ENCODE measurements around the gene ZFPM1.

The ZFPM1 gene

DNA sequence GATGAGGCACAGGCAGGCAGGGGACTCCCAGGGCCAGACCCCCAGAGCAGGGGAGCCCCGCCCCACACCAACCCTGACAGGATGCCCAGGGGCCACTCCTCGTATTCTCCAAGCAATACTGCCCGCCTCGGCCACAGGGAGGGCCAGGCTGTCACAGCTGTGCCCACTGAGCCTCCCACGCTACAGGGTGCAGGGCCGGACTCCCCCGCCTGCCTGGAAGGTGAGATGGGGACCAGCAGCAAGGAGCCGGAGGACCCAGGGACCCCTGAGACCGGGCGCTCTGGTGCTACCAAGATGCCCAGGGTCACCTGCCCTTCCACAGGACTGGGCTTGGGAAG, 18.8 kb upstream of the ZFPM1 start:
- Mint-ChIP-seq H3K27ac (no peak overlapping the region), H3K4me1 (ENCODE audit: low read depth) (peaks cover 35% of the 10 kb centered on the region), H3K36me3 (ENCODE audit: low read depth) (no peaks in the 10 kb centered on the region), H3K27me3 (peaks cover 58% of the 10 kb centered on the region), H3K4me3 (no peak overlapping the region), H3K9me3 (no peaks in the 10 kb centered on the region)
- intact Hi-C loops (cut with micrococcal nuclease) = no loop called here

DNA sequence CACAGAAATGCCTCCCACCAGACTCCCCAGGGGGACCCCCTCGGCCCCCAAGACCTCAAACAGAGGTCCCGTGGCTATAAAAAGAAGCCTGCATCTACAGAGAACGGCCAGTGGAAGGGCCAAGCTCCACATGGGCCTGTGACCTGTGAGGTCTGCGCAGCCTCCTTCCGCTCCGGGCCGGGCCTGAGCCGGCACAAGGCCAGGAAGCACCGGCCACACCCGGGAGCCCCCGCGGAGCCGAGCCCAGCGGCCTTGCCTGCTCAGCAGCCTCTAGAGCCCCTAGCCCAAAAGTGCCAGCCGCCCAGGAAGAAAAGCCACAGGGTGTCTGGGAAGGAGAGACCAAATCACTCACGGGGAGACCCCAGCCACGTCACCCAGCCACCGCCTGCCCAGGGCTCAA, 18.3 kb upstream of the ZFPM1 start:
- Mint-ChIP-seq H3K36me3 (ENCODE audit: low read depth) (no peaks in the 10 kb centered on the region), H3K27me3 (peaks cover 54% of the 10 kb centered on the region), H3K4me3 (no peak overlapping the region), H3K4me1 (ENCODE audit: low read depth) (peaks cover 33% of the 10 kb centered on the region), H3K27ac (no peak overlapping the region), H3K9me3 (no peaks in the 10 kb centered on the region)
- intact Hi-C loops (cut with micrococcal nuclease) = no loop called here

DNA sequence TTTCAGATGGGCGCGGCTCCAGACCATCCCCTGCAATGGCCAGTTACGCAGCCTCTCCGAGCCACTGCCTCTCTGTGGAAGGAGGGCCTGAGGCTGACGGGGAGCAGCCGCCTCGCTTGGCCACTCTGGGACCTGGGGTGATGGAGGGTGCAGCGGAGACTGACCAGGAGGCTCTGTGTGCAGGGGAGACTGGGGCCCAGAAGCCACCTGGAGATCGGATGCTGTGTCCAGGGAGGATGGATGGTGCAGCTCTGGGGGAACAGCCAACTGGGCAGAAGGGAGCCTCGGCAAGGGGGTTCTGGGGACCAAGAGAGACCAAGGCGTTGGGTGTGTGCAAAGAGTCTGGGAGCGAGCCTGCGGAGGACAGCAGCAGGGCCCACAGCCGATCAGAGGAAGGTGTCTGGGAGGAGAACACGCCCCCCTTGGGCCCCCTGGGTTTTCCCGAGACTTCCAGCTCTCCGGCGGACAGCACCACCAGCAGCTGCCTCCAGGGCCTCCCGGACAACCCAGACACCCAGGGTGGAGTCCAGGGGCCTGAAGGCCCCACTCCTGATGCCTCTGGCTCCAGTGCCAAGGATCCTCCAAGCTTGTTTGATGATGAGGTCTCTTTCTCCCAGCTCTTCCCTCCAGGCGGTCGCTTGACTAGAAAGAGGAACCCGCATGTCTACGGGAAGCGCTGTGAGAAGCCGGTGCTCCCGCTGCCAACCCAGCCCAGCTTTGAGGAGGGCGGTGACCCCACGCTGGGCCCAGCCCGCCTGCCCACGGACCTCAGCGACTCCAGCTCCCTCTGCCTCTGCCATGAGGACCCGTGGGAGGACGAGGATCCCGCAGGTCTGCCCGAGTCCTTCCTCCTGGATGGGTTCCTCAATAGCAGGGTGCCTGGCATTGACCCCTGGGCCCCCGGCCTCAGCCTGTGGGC, 17.4 kb upstream of the ZFPM1 start:
- Mint-ChIP-seq H3K27ac (no peak overlapping the region), H3K9me3 (no peaks in the 10 kb centered on the region), H3K27me3 (peaks cover 51% of the 10 kb centered on the region), H3K36me3 (ENCODE audit: low read depth) (no peaks in the 10 kb centered on the region), H3K4me3 (no peak overlapping the region), H3K4me1 (ENCODE audit: low read depth) (peaks cover 31% of the 10 kb centered on the region)
- intact Hi-C loops (cut with micrococcal nuclease) = loop anchor here (2.0 kb wide), 1 partner anchor 241 kb away; no protein-coding TSS in a partner anchor

DNA sequence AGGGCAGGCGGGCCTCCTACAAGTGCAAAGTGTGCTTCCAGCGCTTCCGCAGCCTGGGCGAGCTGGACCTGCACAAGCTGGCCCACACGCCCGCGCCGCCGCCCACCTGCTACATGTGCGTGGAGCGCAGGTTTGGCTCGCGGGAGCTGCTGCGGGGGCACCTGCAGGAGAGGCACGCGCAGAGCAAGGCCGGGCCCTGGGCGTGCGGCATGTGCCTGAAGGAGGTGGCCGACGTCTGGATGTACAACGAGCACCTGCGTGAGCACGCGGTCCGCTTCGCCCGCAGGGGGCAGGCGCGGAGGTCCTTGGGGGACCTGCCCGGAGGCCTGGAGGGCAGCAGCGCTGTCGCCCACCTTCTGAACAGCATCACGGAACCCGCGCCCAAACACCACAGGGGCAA, 16.3 kb upstream of the ZFPM1 start:
- intact Hi-C loops (cut with micrococcal nuclease) = loop anchor here (2.0 kb wide), 1 partner anchor 242 kb away; no protein-coding TSS in a partner anchor
- Mint-ChIP-seq H3K9me3 (no peaks in the 10 kb centered on the region), H3K27me3 (peaks cover 45% of the 10 kb centered on the region), H3K36me3 (ENCODE audit: low read depth) (no peaks in the 10 kb centered on the region), H3K27ac (no peak overlapping the region), H3K4me1 (ENCODE audit: low read depth) (peaks cover 24% of the 10 kb centered on the region), H3K4me3 (no peak overlapping the region)

DNA sequence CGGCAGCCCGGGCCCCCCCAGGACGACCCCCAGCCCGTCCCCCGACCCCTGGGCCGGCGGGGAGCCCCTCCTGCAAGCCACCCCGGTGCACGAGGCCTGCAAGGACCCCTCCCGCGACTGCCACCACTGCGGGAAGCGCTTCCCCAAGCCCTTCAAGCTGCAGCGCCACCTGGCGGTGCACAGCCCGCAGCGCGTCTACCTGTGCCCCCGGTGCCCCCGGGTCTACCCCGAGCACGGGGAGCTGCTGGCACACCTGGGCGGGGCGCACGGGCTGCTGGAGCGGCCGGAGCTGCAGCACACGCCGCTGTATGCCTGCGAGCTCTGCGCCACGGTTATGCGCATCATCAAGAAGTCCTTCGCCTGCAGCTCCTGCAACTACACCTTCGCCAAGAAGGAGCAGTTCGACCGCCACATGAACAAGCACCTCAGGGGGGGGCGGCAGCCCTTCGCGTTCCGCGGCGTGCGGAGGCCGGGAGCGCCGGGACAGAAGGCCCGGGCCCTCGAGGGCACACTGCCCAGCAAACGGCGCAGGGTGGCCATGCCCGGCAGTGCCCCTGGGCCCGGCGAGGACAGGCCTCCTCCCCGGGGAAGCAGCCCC, 15.6 kb upstream of the ZFPM1 start:
- Mint-ChIP-seq H3K27me3 (peaks cover 41% of the 10 kb centered on the region), H3K27ac (no peak overlapping the region), H3K9me3 (no peaks in the 10 kb centered on the region), H3K4me3 (no peak overlapping the region), H3K4me1 (ENCODE audit: low read depth) (peaks cover 17% of the 10 kb centered on the region), H3K36me3 (ENCODE audit: low read depth) (no peaks in the 10 kb centered on the region)
- intact Hi-C loops (cut with micrococcal nuclease) = loop anchor here (2.0 kb wide), 1 partner anchor 243 kb away; no protein-coding TSS in a partner anchor

GRCh38 chr16:88438084-88438870, 14.8 kb upstream of the ZFPM1 start:
- Mint-ChIP-seq H3K27me3 (peaks cover 38% of the 10 kb centered on the region), H3K36me3 (ENCODE audit: low read depth) (no peaks in the 10 kb centered on the region), H3K27ac (no peak overlapping the region), H3K4me1 (ENCODE audit: low read depth) (peaks cover 10% of the 10 kb centered on the region), H3K9me3 (no peaks in the 10 kb centered on the region), H3K4me3 (no peak overlapping the region)
- intact Hi-C loops (cut with micrococcal nuclease) = no loop called here

- intact Hi-C loops (cut with micrococcal nuclease) = no loop called here
- no peaks in the 10 kb centered on the region for H3K36me3 Mint-ChIP-seq (ENCODE audit: low read depth)
- H3K27me3 Mint-ChIP-seq = peaks cover 38% of the 10 kb centered on the region
- H3K27ac Mint-ChIP-seq = no peak overlapping the region
- no peaks in the 10 kb centered on the region for H3K9me3 Mint-ChIP-seq
- peaks cover 10% of the 10 kb centered on the region for H3K4me1 Mint-ChIP-seq (ENCODE audit: low read depth)
- H3K4me3 Mint-ChIP-seq = no peak overlapping the region
Observed at GRCh38 chr16:88439016-88439415, 14.1 kb upstream of the ZFPM1 start.

DNA sequence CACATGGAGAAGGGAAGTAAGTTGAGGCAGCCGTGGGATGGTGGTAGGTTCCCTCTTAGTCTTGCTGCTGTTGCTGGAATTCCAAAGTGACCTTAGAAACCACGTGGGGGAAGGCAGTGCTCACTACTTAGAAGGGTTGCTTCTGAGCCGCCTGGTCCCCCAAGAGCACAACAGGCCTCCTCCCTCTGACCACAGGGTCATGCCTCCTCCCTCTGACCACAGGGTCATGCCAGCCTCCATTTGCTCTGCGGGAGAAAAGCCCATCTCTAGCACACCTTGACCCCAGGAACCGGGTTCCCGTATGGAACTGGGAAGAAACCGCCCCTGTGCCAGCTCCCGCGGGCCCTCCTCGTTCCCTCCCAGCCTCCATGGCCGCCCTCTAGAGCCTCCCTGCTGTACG, 13.4 kb upstream of the ZFPM1 start:
- H3K4me3 Mint-ChIP-seq = no peak overlapping the region
- H3K36me3 Mint-ChIP-seq (ENCODE audit: low read depth) = no peaks in the 10 kb centered on the region
- no peak overlapping the region for H3K27ac Mint-ChIP-seq
- H3K27me3 Mint-ChIP-seq = peaks cover 35% of the 10 kb centered on the region
- intact Hi-C loops (cut with micrococcal nuclease) = loop anchor here (10.0 kb wide), 1 partner anchor 125 kb away; no protein-coding TSS in a partner anchor
- H3K9me3 Mint-ChIP-seq = no peaks in the 10 kb centered on the region
- H3K4me1 Mint-ChIP-seq (ENCODE audit: low read depth) = peaks cover 10% of the 10 kb centered on the region

DNA sequence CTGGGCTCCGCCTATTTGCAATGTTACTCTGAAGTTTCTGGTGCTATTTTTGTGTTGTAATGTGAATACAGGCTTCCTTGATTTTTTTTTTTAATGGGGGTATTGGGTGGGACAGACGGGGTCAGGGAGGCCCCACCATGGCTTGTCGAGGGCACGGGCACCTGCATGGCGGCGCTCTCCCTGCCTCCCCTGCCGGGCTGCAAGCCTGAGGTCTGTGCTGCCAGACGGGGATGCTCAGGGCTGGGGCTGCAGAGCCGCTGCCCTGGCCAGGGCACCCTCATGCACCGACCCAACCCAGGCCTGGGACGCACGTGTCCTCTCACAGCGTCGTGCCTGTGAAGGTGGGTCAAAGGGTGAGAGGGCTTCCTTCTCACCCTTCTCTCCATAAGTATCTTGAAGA, 13.0 kb upstream of the ZFPM1 start:
- Mint-ChIP-seq H3K36me3 (ENCODE audit: low read depth) (no peaks in the 10 kb centered on the region), H3K4me1 (ENCODE audit: low read depth) (peaks cover 10% of the 10 kb centered on the region), H3K9me3 (no peaks in the 10 kb centered on the region), H3K27ac (no peak overlapping the region), H3K27me3 (peaks cover 31% of the 10 kb centered on the region), H3K4me3 (no peak overlapping the region)
- intact Hi-C loops (cut with micrococcal nuclease) = loop anchor here (10.0 kb wide), 1 partner anchor 125 kb away; no protein-coding TSS in a partner anchor

- peaks cover 27% of the 10 kb centered on the region for H3K27me3 Mint-ChIP-seq
- no peaks in the 10 kb centered on the region for H3K36me3 Mint-ChIP-seq (ENCODE audit: low read depth)
- intact Hi-C loops (cut with micrococcal nuclease) = loop anchor here (10.0 kb wide), 1 partner anchor 124 kb away; no protein-coding TSS in a partner anchor
- H3K27ac Mint-ChIP-seq = no peak overlapping the region
- H3K4me3 Mint-ChIP-seq = no peak overlapping the region
- H3K4me1 Mint-ChIP-seq (ENCODE audit: low read depth) = peaks cover 9% of the 10 kb centered on the region
- no peaks in the 10 kb centered on the region for H3K9me3 Mint-ChIP-seq
Observed at GRCh38 chr16:88440686-88441405, 12.2 kb upstream of the ZFPM1 start.

- no peaks in the 10 kb centered on the region for H3K9me3 Mint-ChIP-seq
- peaks cover 3% of the 10 kb centered on the region for H3K4me1 Mint-ChIP-seq (ENCODE audit: low read depth)
- intact Hi-C loops (cut with micrococcal nuclease) = loop anchor here (10.0 kb wide), 1 partner anchor 123 kb away; no protein-coding TSS in a partner anchor
- H3K27me3 Mint-ChIP-seq = peaks cover 25% of the 10 kb centered on the region
- no peak overlapping the region for H3K27ac Mint-ChIP-seq
- H3K36me3 Mint-ChIP-seq (ENCODE audit: low read depth) = no peaks in the 10 kb centered on the region
- H3K4me3 Mint-ChIP-seq = no peak overlapping the region
Observed at GRCh38 chr16:88441460-88441859, 11.6 kb upstream of the ZFPM1 start.

- intact Hi-C loops (cut with micrococcal nuclease) = loop anchor here (10.0 kb wide), 1 partner anchor 122 kb away; no protein-coding TSS in a partner anchor
- Mint-ChIP-seq H3K4me1 (ENCODE audit: low read depth) (peaks cover 3% of the 10 kb centered on the region), H3K27ac (no peak overlapping the region), H3K36me3 (ENCODE audit: low read depth) (no peaks in the 10 kb centered on the region), H3K4me3 (no peak overlapping the region), H3K9me3 (no peaks in the 10 kb centered on the region), H3K27me3 (peaks cover 34% of the 10 kb centered on the region)
Observed at GRCh38 chr16:88442383-88442726, 10.7 kb upstream of the ZFPM1 start.

All from dendritic cell treated with granulocyte-macrophage colony-stimulating factor and Interleukin-4, amounts not matched to agents 40 ng/mL and 50 ng/mL, for 4 days (primary cell).